ENCODE data around the gene TRIML2.

Gene TRIML2, protein sequence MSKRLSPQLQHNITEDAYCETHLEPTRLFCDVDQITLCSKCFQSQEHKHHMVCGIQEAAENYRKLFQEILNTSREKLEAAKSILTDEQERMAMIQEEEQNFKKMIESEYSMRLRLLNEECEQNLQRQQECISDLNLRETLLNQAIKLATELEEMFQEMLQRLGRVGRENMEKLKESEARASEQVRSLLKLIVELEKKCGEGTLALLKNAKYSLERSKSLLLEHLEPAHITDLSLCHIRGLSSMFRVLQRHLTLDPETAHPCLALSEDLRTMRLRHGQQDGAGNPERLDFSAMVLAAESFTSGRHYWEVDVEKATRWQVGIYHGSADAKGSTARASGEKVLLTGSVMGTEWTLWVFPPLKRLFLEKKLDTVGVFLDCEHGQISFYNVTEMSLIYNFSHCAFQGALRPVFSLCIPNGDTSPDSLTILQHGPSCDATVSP

DNA sequence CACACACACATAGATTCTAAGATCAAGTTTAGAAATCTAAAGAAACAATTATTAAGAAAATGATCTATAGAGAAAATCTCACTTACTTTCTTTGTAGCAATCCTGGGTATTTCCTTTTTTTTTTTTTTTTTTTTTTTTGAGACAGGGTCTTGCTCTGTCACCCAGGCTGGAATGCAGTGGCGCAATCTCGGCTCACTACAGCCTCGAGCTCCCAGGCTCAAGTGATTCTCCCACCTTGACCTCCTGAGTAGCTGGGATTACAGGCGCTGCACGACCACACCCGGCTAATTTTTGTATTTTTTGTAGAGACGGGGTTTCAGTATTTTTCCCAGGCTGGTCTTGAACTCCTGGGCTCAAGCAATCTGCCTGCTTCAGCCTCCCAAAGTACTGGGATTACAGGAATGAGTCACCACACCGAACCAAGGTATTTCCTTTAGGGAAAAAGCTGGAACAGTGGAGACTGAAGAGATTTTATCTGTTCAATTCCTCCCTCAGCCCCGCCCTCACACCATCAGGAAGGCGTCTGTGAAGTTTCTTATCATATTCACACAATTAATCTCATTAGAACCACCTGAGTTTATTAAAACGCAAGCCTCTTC is at the start of gene TRIML2:
Gene TRIML2, minus strand, starts transcription at position 447 of the 599 bp plus-strand sequence. CDS start 4,235 bp downstream, outside the sequence.
- DNase-seq = no peak

DNA sequence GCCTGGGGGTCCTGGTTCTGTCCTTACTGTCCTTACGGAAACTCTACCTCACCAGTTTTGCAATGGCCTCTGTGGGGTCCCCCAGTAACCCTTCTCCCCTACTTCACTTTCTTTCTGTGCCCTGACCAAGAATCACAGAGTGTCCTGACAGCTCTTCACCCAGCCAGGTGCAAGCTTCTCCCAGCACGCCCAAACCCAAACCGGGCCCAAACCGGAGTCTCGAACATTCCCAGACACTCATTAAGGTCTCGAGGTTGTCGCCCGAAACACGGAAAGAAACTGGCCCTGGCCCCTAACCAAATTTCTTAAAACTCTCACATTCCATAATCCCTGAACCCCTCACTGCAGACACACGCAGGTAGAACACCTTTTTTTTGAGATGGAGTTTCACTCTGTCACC is 48.9 kb upstream of the TRIML2 start:
- no peak for DNase-seq

- no peak for DNase-seq
These were observed 45.4 kb upstream of the TRIML2 start for GRCh38 chr4:188154668-188155405.

GRCh38 chr4:188147776-188148175 is 38.4 kb upstream of the TRIML2 start:
- DNase-seq = no peak

DNA sequence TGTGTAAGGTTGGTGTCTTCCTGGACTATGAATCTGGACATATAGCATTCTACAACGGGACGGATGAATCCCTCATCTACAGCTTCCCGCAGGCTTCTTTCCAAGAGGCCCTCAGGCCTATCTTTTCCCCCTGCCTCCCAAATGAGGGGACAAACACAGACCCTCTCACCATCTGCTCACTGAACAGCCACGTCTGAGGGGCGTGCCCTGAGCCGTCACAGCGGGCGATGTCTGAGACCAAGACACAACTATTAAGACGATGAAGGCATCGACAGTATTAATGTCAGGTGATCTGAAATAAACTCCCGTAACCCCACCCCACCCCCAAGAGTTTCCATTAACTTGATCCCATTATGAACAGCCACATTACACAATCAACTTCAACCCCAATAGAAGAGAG is 37.8 kb upstream of the TRIML2 start:
- no peak for DNase-seq

- no peak for DNase-seq
These were observed 37.2 kb upstream of the TRIML2 start for GRCh38 chr4:188146618-188147017.

DNA sequence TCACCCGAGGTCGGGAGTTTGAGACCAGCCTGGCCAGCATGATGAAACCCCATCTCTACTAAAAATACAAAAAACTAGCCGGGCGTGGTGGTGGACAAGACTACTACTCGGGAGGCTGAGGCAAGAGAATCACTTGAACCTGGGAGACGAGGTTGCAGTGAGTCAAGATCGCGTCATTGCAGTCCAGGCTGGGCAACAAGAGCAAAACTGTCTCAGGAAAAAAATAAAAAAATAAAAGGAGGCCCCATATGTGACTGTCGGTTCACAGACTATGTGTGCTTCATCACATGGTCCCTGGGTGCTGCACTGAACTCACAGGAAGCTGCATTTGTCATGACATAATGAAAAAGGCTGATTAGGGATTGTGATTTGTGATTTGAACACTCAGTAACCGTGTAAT is 36.2 kb upstream of the TRIML2 start:
- no peak for DNase-seq

DNA sequence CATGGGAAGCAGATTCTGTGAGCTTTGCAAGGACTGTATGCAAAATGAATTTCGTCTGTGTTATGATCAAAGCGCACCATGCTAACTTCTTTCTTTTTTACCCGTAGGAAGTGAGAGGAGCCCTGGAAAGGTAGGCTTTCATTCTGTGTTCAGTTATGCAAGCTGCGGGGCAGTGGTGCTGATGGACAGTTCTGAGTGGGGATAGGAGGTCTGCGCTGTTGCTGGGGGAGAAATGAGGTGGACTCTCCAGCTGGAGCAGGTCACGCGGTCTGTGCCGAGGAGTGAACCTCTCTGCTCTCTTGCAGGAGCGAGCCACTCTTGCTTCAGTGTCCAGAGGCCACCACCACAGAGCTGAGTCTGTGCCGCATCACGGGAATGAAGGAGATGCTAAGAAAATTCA is 34.3 kb upstream of the TRIML2 start:
- no peak for DNase-seq

DNA sequence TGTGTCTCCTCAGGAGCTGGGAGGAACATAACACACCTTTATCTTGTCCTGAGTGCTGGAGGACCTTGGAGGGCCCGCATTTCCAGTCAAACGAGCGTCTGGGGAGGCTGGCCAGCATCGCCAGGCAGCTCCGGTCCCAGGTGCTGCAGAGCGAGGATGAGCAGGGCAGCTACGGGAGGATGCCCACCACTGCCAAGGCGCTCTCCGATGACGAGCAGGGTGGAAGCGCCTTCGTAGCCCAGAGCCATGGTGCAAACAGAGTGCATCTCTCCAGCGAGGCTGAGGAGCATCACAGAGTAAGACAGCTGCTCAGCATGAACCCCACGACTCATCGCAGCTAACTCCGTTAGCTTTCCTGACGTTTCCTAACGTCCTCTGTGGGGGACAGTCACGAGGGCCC is 30.3 kb upstream of the TRIML2 start:
- no peak for DNase-seq

DNA sequence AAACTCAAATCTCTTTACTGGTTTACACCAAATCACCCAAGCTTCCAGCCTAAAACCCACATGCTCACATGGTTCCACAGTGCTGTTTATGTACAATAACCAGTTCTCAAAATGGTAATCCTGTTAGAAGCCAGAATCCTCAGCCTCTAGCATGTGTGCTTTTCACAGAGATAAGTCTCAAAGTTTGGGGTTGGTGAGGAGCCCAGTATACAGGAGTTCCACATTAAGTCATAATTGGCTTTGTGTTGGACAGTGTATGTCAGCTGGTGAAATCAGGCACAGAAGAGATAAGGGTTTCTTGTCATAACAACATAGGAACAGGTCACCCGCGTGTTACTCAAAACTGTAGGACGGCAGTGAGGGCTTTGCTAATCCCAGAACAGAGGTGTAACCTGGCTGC is 29.7 kb upstream of the TRIML2 start, which contains the start of gene TRIML1:
Gene TRIML1, plus strand, starts transcription at position 301 of the 400 bp plus-strand sequence. CDS start 118 bp downstream, outside the sequence.
- no peak for DNase-seq

- no peak for DNase-seq
These were observed 28.8 kb upstream of the TRIML2 start for GRCh38 chr4:188138227-188138626.

- DNase-seq = no peak
These were observed 22.8 kb upstream of the TRIML2 start for GRCh38 chr4:188132232-188132631.

DNA sequence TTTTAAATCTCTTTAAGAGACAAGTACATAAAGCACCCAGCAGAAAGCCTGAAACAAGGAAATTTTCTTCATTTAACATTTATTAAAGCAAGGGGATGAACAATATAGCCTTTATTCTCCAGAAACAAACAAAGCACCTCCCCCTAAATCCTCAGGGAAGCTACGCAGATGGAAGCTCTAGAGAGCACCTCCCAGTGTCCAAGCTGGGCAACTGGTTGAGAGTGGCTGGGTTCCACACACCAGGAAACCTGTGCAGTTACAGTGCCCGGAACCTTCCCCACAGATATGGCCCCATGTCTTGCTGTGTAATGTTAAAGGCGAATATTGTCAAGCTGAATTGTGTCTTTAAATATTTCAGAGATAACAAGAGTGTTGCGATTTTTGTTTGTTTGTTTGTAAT is 21.0 kb upstream of the TRIML2 start:
- no peak for DNase-seq

- no peak for DNase-seq
These were observed 17.9 kb upstream of the TRIML2 start for GRCh38 chr4:188127214-188127874.

DNA sequence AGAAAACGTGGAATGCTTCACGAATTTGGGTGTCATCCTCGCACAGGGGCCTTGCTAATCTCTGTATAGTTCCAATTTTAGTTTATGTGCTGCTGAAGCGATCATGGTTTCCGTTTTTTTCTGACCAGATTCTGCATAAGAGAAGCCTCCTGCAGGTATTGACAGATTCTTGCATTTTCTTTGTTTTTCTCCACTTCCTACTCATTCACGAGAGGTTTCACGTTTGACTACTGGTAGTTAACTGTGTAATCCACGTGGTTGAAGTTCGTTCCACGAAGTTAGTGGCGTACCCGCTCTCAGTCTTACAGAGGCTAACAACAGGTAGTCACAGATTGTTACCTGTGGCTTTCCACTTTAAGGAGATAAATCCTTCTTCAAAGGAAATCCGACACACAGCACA is 12.1 kb upstream of the TRIML2 start:
- no peak for DNase-seq

- DNase-seq = no peak
These were observed 8.4 kb upstream of the TRIML2 start for GRCh38 chr4:188117631-188118324.

GRCh38 chr4:188113156-188113555 is 3.8 kb upstream of the TRIML2 start:
- no peak for DNase-seq

- no peak for DNase-seq
These were observed 2.6 kb upstream of the TRIML2 start for GRCh38 chr4:188111955-188112354.

- no peak for DNase-seq
These were observed 1.5 kb upstream of the TRIML2 start for GRCh38 chr4:188110741-188111471.

- DNase-seq = no peak
These were observed 633 bp upstream of the TRIML2 start for GRCh38 chr4:188110036-188110435.

GRCh38 chr4:188107931-188108843 is 1.2 kb downstream of the TRIML2 start:
- DNase-seq = no peak
